ENCODE data around the gene DCD.

DCD gene

DNA sequence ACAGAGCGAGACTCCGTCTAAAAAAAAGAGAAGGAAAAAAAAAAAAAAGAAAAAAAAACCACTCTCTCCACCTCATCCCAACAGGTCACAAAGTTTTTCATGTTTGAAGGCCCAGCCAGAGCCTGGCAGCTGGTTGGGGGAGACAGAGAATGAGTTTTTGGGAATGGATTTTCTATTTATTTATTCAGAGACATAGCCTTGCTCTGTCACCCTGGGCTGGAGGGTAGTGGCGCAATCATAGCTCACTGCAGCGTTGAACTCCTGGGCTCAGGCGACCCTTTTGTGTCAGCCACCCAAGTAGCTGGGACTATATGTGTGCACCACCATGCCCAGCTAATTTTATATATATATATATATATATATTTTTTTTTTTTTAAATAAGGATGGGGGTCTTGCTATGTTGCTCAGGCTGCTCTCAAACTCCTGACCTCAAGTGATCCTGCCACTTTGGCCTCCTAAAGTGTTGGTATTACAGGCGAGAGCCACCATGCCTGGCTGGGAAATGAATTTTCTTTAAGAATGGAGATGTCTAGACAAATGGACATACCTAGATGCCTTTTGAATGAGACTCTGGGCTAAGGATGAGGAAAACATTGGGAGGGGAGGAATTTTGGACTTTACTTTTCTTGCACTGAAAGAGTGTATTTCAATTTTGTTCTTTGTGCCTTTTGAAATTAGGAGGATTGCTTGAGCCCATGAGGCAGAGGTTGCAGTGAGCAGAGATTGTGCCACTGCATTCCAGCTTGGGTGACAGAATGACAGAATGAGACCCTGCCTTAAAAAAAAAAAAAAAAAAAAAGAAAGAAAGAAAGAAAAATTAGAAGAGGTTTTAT, 42.8 kb downstream of the DCD start:
- DNase-seq = no peak

DNA sequence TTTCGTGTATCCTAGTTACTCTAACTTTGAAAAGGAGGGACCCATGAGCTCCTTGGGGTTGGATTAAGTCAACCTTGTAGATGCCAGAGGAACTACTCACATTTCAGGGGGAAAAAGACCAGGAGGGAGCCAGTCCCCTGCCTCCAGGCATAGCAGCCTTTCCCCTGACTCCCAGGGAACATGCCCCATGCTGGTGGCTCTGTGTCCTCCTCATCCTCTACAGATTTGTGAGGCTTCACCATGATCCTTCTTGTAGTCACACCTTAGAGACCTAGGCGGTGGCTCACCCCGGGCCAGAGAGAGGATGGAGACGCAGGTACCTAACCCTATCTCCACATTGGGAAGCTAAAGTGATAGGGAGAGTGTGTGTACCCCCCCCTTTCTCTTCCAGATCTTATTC, 43.7 kb downstream of the DCD start:
- DNase-seq = no peak

DNA sequence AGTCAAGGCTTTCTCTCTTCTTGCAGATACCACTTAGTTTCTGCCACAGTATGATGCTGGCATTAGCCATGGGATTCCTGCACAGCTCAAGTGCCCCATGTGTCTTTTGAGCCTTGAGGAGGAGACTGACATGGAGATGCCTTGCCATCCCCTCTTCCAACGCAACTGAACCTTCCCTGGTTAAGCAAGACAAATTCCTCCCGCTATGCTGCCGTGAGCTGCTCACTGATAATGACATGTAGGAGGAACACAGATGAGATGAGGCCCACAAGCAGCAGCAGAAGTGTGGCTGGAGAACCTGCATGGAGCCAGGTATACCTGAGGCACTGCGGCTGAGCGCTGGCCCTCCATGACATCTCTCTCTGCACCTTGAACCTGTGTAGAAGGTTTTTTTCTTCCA, 44.3 kb downstream of the DCD start:
- no peak for DNase-seq

DNA sequence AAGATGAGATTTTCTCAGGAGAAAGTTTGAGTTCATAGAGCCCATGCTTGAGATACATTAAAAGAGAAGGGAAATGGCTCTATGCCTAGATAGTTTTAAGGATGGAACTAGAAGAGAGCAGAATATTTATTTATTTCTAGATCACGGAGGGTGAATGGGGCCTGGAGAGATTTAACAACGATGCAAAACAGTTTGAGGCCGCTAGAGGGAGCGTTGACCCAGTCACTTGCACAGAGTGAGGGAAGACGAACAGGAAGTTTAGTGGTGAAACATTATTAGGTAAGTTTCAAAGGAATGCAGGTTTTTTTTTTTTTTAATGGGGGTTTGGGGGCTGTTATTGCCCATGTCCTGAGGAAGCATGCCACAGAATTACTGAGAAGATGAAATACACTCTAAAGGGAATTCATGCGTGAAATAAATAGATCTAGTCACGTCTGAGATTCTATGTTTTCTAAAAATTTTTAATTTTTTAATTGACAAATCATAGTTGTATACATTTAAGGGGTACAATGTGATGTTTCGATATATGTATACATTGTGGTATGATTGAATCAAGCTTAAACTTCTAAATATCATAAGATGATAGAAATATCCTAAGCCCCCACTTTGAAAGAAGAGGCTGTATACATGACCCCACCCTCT, 44.9 kb downstream of the DCD start:
- peak; percentile 70 for DNase-seq

DNA sequence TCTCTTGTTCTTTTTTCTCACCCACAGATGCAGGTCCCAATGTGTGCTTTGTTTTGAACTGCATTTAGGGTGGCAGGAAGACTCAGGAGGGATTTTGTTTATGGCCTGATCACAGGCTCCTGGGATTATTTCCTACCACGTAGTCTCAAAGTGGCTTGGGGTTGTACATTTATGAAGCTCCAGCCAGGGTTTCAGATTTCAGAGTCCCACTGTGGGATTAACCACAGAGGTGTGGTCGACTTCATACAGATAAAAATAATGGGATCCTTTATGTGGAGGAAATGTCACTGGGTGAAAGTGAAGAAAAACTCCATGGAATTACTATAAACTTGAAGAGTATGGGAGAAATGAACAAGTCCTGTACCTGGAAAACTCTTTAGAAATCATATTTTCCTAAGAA, 45.5 kb downstream of the DCD start:
- DNase-seq = no peak

DNA sequence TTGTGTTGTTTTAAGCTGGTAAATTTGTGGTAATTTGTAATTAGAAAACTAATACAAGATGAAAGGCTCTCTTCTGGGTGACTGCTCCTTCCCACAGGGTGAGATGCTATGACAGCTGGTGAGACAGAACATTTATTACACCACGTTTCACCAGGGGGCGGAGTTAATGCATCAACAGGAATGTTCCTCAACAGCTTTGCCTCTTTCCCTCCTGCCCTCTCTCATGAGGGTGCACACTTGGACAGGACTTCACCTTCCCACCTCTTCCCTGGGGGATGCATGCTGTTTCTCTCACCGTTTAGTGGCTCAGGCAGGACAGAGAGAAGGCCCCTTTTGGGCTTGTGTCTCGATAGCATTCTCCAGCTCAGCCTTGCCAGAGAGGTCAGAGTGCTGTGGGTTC, 46.3 kb downstream of the DCD start:
- no peak for DNase-seq

DNA sequence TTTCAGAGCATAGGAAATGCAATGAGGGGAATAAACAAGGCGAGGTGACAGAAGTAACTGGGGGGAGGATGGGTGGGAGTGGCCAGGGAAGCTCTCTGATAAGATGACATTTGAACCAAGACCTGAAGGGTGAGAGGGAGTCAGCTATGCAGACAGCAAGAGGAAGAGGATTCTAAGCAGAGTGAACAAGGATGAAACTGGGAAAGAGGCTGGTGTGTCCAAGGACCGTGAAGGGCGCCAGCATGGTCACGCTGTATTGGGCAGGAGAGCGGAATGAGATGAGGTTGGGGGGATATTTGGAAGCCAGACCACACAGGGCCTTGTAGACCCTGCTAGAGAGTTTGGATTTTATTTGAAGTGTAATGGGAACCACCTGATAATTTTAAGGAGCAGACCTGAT, 49.2 kb downstream of the DCD start:
- no peak for DNase-seq

DNA sequence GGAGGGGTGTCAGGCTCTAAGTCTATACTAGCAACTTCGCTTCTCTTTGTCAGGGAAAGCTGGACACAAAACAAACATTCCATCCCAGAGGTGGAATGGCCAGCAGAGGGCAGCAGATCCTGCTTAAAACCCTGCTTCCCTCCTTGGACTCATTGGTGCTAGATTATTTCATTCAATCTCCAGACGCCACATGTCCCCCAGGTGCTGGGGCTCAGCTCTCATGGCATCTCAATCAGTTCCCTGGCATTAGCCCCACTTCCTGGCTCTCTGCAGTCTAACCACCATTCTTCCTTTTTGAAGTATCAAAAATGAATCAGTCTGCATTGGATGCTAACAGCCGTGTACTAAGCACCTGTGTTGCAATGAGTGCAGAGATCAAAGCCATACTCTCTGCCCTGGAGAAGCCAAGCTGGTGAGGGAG, 51.6 kb downstream of the DCD start:
- DNase-seq = peak; percentile 80

DNA sequence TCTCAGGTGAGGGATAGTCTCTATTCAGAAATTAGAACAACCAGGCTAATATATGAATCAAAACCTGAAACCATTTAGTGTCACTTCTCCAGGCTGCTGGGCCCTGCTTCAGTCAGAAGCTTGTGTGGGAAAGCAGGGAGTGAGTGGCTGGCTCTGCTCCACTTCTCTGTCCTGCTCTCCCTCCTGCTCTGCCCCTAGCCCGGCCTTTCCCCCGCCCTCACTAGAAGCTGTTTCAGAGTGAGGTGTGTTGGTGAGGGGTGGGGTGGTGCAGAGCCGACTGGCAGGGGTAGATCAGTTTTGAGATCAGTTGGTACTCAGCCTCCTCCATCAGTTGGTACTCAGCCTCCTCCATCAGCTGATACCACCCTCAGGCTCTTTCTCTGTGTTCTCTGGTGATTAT, 52.7 kb downstream of the DCD start:
- no peak for DNase-seq
